CD4-positive, alpha-beta T cell (primary cell): Measurements from ENCODE around the gene COMMD3. TPM values are rescaled to one million over a fixed set of nuclear protein-coding genes. Genes with fewer than 3 reads are reported as not detected.

ENCODE experiments used
- ATAC-seq: fragments of 200-7000 bp; cut with Tn5 transposase; one replicate; pipeline ENCODE4 v1.10.0; 2022; ENCODE audit warnings: mild to moderate bottlenecking; ENCODE audit not compliant: poor library complexity
- CTCF ChIA-PET: fragments of 350-600 bp; sonication (Branson Sonifier 250); formaldehyde crosslinking; loops from one replicate; lab custom pipeline; 2021; ENCODE audit warnings: antibody characterized with exemption, inconsistent platforms; lab: Charles Lee
- POLR2A ChIA-PET: fragments of 350-600 bp; sonication (Branson Sonifier 250); formaldehyde crosslinking; loops from one replicate; lab custom pipeline; 2021; ENCODE audit warnings: antibody characterized with exemption, inconsistent platforms; lab: Charles Lee
- DNase-seq, 14 experiments: peaks; one replicate each; pipeline ENCODE4 v3.0.0-alpha.2; 2013 to 2020; ENCODE audit warnings: mixed read lengths in 2 of 14
- H3K27ac ChIP-seq, 2 donors: one replicate each; pipeline versions ENCODE4 v1.5.1 to v1.7.0; 2013; ENCODE audit warnings: low read length in 2 of 2, low read depth in 1 of 2, mild to moderate bottlenecking in 1 of 2
- H3K27me3 ChIP-seq, 2 experiments: 1 replicate in 1 of 2; 2 replicates in 1 of 2; pipeline versions ENCODE4 v1.6.1 to v1.7.0; 2013; ENCODE audit warnings: low read length in 2 of 2, control low read depth in 1 of 2, mild to moderate bottlenecking in 1 of 2, moderate library complexity in 1 of 2; ENCODE audit not compliant: insufficient read depth in 2 of 2, control insufficient read depth in 1 of 2
- H3K36me3 ChIP-seq: one replicate; pipeline ENCODE4 v1.6.1; 2013; ENCODE audit warnings: low read length, control low read depth; ENCODE audit not compliant: insufficient read depth
- H3K4me1 ChIP-seq: one replicate; pipeline ENCODE4 v1.6.1; 2013; ENCODE audit warnings: low read length, control low read depth; ENCODE audit not compliant: insufficient read depth
- H3K4me3 ChIP-seq: one replicate; pipeline ENCODE4 v1.5.1; 2013; ENCODE audit warnings: mild to moderate bottlenecking, low read length, moderate library complexity
- H3K9me3 ChIP-seq, 2 experiments: 1 replicate in 1 of 2; 2 replicates in 1 of 2; pipeline versions ENCODE4 v1.6.1 to v1.7.0; 2013; ENCODE audit warnings: low read length in 2 of 2, mild to moderate bottlenecking in 2 of 2, control low read depth in 1 of 2, moderate library complexity in 1 of 2; ENCODE audit not compliant: control insufficient read depth in 1 of 2, insufficient read depth in 1 of 2
- H3K27ac Mint-ChIP-seq: one replicate; pipeline ENCODE4 v1.8.0; 2020; ENCODE audit warnings: mixed read lengths
- H3K27me3 Mint-ChIP-seq: one replicate; pipeline ENCODE4 v1.8.0; 2021; ENCODE audit warnings: mixed read lengths
- H3K36me3 Mint-ChIP-seq: one replicate; pipeline ENCODE4 v1.8.0; 2021; ENCODE audit warnings: low read depth, mixed read lengths
- H3K4me1 Mint-ChIP-seq: one replicate; pipeline ENCODE4 v1.8.0; 2021; ENCODE audit warnings: low read depth, mixed read lengths
- H3K4me3 Mint-ChIP-seq: one replicate; pipeline ENCODE4 v1.8.0; 2020; ENCODE audit warnings: mild to moderate bottlenecking, mixed read lengths
- H3K9me3 Mint-ChIP-seq: one replicate; pipeline ENCODE4 v1.8.0; 2020; ENCODE audit warnings: mixed read lengths
- intact Hi-C, 2 experiments: fragments of 100-400 bp; cut with DNase I in 1 of 2; cut with micrococcal nuclease in 1 of 2; formaldehyde crosslinking; loops; one replicate each; pipeline versions ENCODE4 v1.15.1 to v1.9.0; 2023 to 2025; cut with DNase I, micrococcal nuclease
- total RNA-seq, 174 experiments: library from RNA in 2 of 174; stranded (reverse) in 2 of 174; gene quantifications; one replicate each; pipeline ENCODE4 v1.2.3 and lab custom pipeline; 2021 to 2026
- TF ChIP-seq, protein P1 (sequence below): fragments of 200-600 bp; IDR thresholded peaks from one replicate; pipeline ENCODE4 v1.8.0; 2022; ENCODE audit warnings: antibody characterized with exemption, mild to moderate bottlenecking

The COMMD3 gene
- total RNA-seq, 2 experiments from 2014 or later, result 43.2 to 51.0 TPM

DNA sequence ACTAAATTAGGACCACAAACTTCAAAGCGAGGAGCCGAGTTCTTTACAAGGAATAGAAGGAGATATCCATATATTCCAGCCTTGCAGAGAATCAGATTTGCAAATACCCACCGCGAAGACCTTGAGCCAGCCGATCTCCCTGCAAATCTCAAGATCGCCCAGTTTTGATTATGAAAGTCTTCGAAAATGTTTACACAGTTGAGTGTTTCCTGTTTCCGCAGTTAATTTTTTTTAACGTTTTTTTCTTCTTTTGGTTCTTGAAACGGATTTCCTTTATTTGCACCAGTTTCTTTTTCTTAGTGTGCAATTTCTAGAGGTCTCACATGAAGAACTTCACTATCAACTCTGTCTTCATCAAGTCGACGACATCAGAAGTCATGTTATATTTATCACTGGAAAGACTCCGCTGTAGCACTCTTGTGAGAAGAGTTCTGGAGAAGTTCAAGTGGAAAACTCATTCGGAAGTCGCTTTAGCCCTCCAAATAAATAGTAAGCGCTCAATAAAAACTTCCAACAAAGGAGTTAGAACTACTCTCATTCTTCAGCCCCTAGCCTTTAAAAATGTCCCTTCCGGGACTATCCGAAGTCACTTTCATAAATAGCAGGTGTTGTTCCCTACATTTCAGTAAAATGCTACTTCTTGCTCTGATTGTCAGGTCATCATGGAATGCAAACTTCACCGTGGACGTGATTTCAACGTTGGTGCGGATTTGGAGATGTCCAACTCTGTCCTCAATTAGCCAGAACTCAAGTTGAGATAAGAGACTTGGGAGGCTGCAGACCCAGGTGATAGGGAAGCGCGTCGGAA lies 17.2 kb downstream of the COMMD3 start:
- H3K27me3 ChIP-seq, result peaks cover 29 to 47% of the 10 kb centered on the region in 2 experiments
- Mint-ChIP-seq H3K4me3 (peak overlapping the region; percentile 85), H3K36me3 (peaks cover 28% of the 10 kb centered on the region), H3K27me3 (peaks cover 56% of the 10 kb centered on the region), H3K27ac (peak overlapping the region; percentile 85), H3K9me3 (peaks cover 2% of the 10 kb centered on the region), H3K4me1 (peaks cover 39% of the 10 kb centered on the region)
- peak overlapping the region; percentile 51 for H3K4me3 ChIP-seq
- H3K36me3 ChIP-seq, result peaks cover 17% of the 10 kb centered on the region
- H3K27ac ChIP-seq, result peak overlapping the region; percentile 16 to 25
- DNase-seq (peak in 5 of 14 experiments; percentile 5 to 84 (median 68)), ATAC-seq (no peak)
- ChIA-PET POLR2A (interaction anchor here (1.0 to 2.1 kb wide), 3 partner anchors 10 to 105 kb away, joined by 4 to 24 read pairs (median 9); partner anchors contain the start of gene COMMD3), CTCF (no interaction called here)
- intact Hi-C loops, result loop anchor here (1.0 to 5.0 kb wide), 2 partner anchors 9 to 76 kb away; no protein-coding TSS in a partner anchor
- H3K4me1 ChIP-seq, result peaks cover 39% of the 10 kb centered on the region
- TF ChIP-seq, protein P1, sequence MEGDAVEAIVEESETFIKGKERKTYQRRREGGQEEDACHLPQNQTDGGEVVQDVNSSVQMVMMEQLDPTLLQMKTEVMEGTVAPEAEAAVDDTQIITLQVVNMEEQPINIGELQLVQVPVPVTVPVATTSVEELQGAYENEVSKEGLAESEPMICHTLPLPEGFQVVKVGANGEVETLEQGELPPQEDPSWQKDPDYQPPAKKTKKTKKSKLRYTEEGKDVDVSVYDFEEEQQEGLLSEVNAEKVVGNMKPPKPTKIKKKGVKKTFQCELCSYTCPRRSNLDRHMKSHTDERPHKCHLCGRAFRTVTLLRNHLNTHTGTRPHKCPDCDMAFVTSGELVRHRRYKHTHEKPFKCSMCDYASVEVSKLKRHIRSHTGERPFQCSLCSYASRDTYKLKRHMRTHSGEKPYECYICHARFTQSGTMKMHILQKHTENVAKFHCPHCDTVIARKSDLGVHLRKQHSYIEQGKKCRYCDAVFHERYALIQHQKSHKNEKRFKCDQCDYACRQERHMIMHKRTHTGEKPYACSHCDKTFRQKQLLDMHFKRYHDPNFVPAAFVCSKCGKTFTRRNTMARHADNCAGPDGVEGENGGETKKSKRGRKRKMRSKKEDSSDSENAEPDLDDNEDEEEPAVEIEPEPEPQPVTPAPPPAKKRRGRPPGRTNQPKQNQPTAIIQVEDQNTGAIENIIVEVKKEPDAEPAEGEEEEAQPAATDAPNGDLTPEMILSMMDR, result no peak
- peaks cover 9 to 33% of the 10 kb centered on the region in 2 experiments for H3K9me3 ChIP-seq

DNA sequence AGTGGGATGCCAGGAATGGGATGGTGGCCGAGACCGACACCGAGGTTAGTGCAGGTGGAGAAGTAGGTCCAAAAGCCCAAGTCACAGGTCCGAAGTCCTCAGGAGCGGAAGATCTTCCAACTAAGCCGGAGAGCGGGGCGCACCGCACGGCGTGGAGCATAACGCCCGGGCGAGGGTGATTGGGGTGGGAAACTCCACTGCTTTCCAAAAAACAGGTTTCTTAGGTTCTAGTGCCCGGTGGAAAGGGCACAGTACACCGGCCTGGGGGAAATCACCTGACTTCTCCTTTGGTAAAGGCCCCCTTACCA lies 17.7 kb downstream of the COMMD3 start:
- H3K4me1 ChIP-seq, result peaks cover 39% of the 10 kb centered on the region
- H3K27ac ChIP-seq, result no peak overlapping the region
- ATAC-seq (no peak), DNase-seq (no peak)
- Mint-ChIP-seq H3K4me1 (peaks cover 39% of the 10 kb centered on the region), H3K9me3 (peaks cover 4% of the 10 kb centered on the region), H3K4me3 (peak overlapping the region; percentile 85), H3K27me3 (peaks cover 61% of the 10 kb centered on the region), H3K36me3 (peaks cover 28% of the 10 kb centered on the region), H3K27ac (peak overlapping the region; percentile 85)
- peaks cover 13 to 33% of the 10 kb centered on the region in 2 experiments for H3K9me3 ChIP-seq
- H3K4me3 ChIP-seq, result no peak overlapping the region
- peaks cover 12% of the 10 kb centered on the region for H3K36me3 ChIP-seq
- intact Hi-C loops, result loop anchor here (1.0 to 5.0 kb wide), 2 partner anchors 10 to 77 kb away; no protein-coding TSS in a partner anchor
- H3K27me3 ChIP-seq, result peaks cover 33 to 53% of the 10 kb centered on the region in 2 experiments
- ChIA-PET POLR2A (no interaction called here), CTCF (no interaction called here)
- TF ChIP-seq, protein P1, result no peak

DNA sequence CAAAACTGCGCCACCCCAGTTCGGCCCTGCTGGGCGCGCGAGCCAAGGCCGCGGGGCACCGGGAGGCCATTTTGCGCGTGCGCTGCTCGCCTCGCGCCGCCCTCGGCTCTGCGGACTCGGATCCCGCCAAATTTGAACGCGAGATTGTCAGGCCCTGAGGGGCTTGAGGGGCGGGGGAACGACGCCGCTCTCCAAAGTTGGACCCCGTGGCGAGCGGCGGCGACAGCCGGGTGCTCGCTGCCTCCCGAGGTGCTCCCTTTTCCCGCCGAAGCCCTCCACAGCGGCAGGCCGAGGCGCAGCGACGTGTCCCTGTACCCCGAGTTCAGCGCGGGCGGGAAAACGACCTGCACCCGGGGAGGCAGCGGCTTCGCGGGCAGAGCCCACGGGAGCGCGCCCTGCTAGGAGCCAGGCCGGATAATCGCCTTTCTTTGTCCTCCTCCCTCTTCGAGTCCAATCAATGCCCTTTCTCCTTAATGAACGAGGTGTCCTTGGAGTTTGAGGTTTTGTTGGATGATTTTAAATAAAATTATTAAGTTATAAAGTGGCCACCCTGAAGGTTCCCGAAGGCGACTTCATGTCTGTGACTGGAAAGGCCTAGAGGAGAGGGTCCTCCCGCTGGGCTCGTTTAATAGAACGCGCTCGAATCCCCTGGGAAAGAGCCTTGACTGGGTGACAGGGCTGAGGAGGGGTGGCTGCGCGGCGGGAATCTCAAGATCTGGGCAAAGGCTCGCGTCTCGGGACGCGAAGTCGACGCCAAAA lies 18.4 kb downstream of the COMMD3 start:
- Histone ChIP-seq H3K27me3 (peaks cover 35 to 60% of the 10 kb centered on the region in 2 experiments), H3K4me1 (peaks cover 39% of the 10 kb centered on the region), H3K36me3 (peaks cover 6% of the 10 kb centered on the region), H3K27ac (peak overlapping the region in 1 of 2 donors; percentile 30), H3K4me3 (peak overlapping the region; percentile 52), H3K9me3 (peaks cover 20 to 33% of the 10 kb centered on the region in 2 experiments)
- peaks cover 41% of the 10 kb centered on the region for H3K4me1 Mint-ChIP-seq
- intact Hi-C loops, result loop anchor here in 1 of 2 experiments (1.0 to 5.0 kb wide), 2 partner anchors 10 to 77 kb away; no protein-coding TSS in a partner anchor
- peak overlapping the region; percentile 93 for H3K4me3 Mint-ChIP-seq
- CTCF ChIA-PET, result no interaction called here
- ATAC-seq (no peak), DNase-seq (peak in 3 of 14 experiments; percentile 5 to 46 (median 35))
- peaks cover 4% of the 10 kb centered on the region for H3K9me3 Mint-ChIP-seq
- H3K36me3 Mint-ChIP-seq, result peaks cover 22% of the 10 kb centered on the region
- TF ChIP-seq, protein P1, result no peak
- POLR2A ChIA-PET, result no interaction called here
- H3K27ac Mint-ChIP-seq, result peak overlapping the region; percentile 96
- H3K27me3 Mint-ChIP-seq, result peaks cover 64% of the 10 kb centered on the region
